ENCODE results near the gene SDC1. TPM values are rescaled to one million over a fixed set of nuclear protein-coding genes. Genes with fewer than 3 reads are reported as not detected.
A peak's percentile ranks its signal among the peaks of the same experiment; 100 is the strongest.
"Not testable (repeated sequence)": the region's sequence is repeated elsewhere in the genome, so short reads cannot be mapped to it uniquely, and the experiment has no call there.

The SDC1 gene
- total and polyA plus RNA-seq, 8 donors, result 88.9 to 278 (median 117) TPM

DNA sequence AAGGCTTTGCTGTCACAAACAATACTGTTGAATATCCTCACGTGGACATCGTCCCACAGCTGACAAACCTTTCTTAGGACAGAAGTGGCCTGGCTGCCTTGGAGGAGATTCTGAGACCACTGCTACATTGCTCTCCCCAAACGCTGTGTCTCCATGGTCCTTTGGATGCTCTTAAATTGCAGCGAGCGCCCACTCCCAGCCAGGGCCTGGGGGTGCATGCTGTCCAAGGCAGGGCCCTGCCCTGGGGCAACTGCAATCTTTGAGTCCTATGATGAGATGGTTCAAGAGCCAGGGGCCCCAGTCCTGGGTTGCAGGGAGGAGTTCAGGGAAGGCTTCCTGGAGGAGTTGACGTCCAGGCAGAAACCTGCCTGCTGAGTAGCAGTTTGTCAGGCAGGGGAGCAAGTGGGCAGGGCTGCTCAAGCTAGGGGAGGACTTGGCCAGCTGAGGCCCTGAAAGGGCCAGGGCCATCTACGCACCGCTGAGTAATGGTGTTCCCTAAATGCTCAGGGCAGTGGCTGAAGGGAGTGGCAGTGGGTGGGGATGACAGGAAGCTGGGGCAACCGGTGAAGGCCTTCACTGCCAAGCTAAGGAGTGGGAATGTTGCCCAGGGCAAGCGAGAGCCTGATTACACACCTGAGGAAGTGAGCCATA lies 10.8 kb upstream of the SDC1 start:
- peak in 2 of 4 donors; percentile 78 for DNase-seq
- no peaks in the 10 kb centered on the region for H3K36me3 ChIP-seq
- peak; percentile 71 for ATAC-seq
- no peaks in the 10 kb centered on the region for H3K9me3 ChIP-seq
- no peaks in the 10 kb centered on the region for H3K4me1 ChIP-seq
- no peak overlapping the region for H3K4me3 ChIP-seq
- H3K27me3 ChIP-seq, result peaks cover 0 to 4% of the 10 kb centered on the region in 2 donors
- no peak for TF ChIP-seq CTCF (IDR thresholded peaks at IDR 0.05)
- intact Hi-C loops (cut with DNase I), result no loop called here
- no peak overlapping the region for H3K27ac ChIP-seq

DNA sequence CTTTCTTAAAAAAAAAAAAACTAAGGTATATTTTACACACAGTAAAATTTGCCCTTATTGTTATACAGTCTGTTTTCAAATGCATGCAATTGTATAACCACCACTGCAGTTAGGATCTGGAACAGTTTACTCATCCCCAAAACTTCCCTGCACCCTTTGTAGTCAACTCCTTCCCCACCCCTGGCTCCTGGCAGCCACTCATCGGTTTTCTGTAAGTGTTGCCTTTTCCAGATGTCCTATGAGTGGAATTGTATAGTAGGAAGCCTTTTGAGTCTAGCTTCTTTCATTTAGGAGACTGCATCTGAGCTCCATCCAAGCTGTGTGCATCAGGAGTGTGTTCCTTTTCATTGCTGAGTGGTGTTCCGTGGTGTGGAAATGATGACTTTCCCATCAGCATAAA lies 9.7 kb upstream of the SDC1 start:
- ATAC-seq; DNase-seq; intact Hi-C loops (cut with DNase I); H3K27ac ChIP-seq; H3K4me1 ChIP-seq; H3K36me3 ChIP-seq; H3K4me3 ChIP-seq; H3K27me3 ChIP-seq; H3K9me3 ChIP-seq: not testable (repeated sequence)

- TF ChIP-seq CTCF (IDR thresholded peaks at IDR 0.05), result no peak
- H3K4me1 ChIP-seq, result no peaks in the 10 kb centered on the region
- H3K27me3 ChIP-seq, result peaks cover 0 to 7% of the 10 kb centered on the region in 2 donors
- no peaks in the 10 kb centered on the region for H3K9me3 ChIP-seq
- DNase-seq, result peak in 1 of 4 donors; percentile 28
- H3K4me3 ChIP-seq, result no peak overlapping the region
- H3K27ac ChIP-seq, result peak overlapping the region; percentile 15 to 60
- ATAC-seq, result peak; percentile 54
- intact Hi-C loops (cut with DNase I), result no loop called here
- no peaks in the 10 kb centered on the region for H3K36me3 ChIP-seq
These were observed 7.9 kb upstream of the SDC1 start for GRCh38 chr2:20232837-20233207.

DNA sequence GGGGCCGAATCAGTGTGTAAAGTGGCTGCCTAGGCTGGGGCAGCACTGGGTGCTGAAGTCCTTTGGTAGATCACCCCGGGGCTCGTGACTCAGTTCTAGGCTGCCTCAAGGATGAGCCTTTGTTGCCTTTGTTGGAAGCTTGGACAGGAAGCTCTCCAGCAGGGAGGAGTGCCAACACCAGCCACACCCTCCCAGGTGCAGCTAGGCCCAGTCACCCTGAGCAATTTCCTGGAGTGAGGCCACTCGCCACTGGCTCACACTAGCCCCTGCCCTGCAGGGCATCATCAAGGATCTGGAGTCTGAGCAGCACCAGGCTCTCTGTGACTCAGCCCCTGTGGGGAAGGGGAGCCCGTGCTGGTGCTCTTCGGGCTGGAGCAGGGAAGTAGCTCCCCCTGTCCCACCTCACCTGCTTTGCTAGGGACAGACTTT lies 6.7 kb upstream of the SDC1 start:
- intact Hi-C loops (cut with DNase I), result no loop called here
- Histone ChIP-seq H3K9me3 (no peaks in the 10 kb centered on the region), H3K27ac (no peak overlapping the region), H3K4me3 (no peak overlapping the region), H3K4me1 (no peaks in the 10 kb centered on the region), H3K27me3 (peaks cover under 1 to 19% of the 10 kb centered on the region in 2 donors), H3K36me3 (no peaks in the 10 kb centered on the region)
- DNase-seq (peak in 2 of 4 donors; percentile 79 to 81), ATAC-seq (peak; percentile 85)
- TF ChIP-seq CTCF (IDR thresholded peaks at IDR 0.05), result no peak

- TF ChIP-seq CTCF (IDR thresholded peaks at IDR 0.05), result no peak
- ATAC-seq (no peak), DNase-seq (no peak)
- Histone ChIP-seq H3K4me3 (no peak overlapping the region), H3K27ac (no peak overlapping the region), H3K27me3 (peaks cover 5 to 24% of the 10 kb centered on the region in 2 donors), H3K9me3 (no peaks in the 10 kb centered on the region), H3K4me1 (no peaks in the 10 kb centered on the region), H3K36me3 (no peaks in the 10 kb centered on the region)
- intact Hi-C loops (cut with DNase I), result no loop called here
These were observed 6.2 kb upstream of the SDC1 start for GRCh38 chr2:20231159-20231558.

- Histone ChIP-seq H3K27me3 (peaks cover 7 to 35% of the 10 kb centered on the region in 2 donors), H3K4me3 (no peak overlapping the region), H3K27ac (no peak overlapping the region), H3K9me3 (no peaks in the 10 kb centered on the region), H3K4me1 (peaks cover 3 to 9% of the 10 kb centered on the region in 2 donors), H3K36me3 (no peaks in the 10 kb centered on the region)
- DNase-seq (no peak), ATAC-seq (no peak)
- intact Hi-C loops (cut with DNase I), result no loop called here
- TF ChIP-seq CTCF (IDR thresholded peaks at IDR 0.05), result no peak
These were observed 5.1 kb upstream of the SDC1 start for GRCh38 chr2:20230114-20230425.

Measured in left lung (tissue), 10 donors.